Lower leg skin (tissue), 4 donors: ENCODE results near the gene WDFY2. TPM values are rescaled to one million over a fixed set of nuclear protein-coding genes. Genes with fewer than 3 reads are reported as not detected.
A peak's percentile ranks its signal among the peaks of the same experiment; 100 is the strongest.

ENCODE experiments used
- DNase-seq, 2 donors: peaks; one replicate each; pipeline ENCODE4 v3.0.0-alpha.2; 2019; ENCODE audit warnings: low spot score in 2 of 2
- H3K4me3 ChIP-seq: fragments of 200-600 bp; sonication (generic); 2 replicates; pipeline ENCODE4 v1.5.1; 2017; ENCODE audit warnings: mild to moderate bottlenecking, low read depth; ENCODE audit not compliant: poor library complexity, severe bottlenecking
- POLR2A ChIP-seq, 2 donors: fragments of 450-650 bp; IDR thresholded peaks; one replicate each; pipeline ENCODE4 v1.6.1; 2016 to 2017; ENCODE audit warnings: antibody characterized with exemption in 2 of 2, mild to moderate bottlenecking in 1 of 2, moderate library complexity in 1 of 2
- WGBS, 2 donors: methylation state at CpG; one replicate each; pipeline ENCODE4 v1.1.5; 2018; 5-methylcytosine and 5-hydroxymethylcytosine counted together
- intact Hi-C: fragments of 100-400 bp; cut with DNase I; formaldehyde crosslinking; loops from one replicate; pipeline ENCODE4 v1.15.0; 2023; ENCODE audit warnings: low total_unique reads
- total RNA-seq, 4 donors: library from RNA; depleted of rRNA; stranded (reverse); fragments of >200 nt; gene quantifications; one replicate each; pipeline ENCODE4 v1.1.0, GENCODE V29; 2016
- TF ChIP-seq, protein P1 (sequence below), 3 donors: fragments of 450-650 bp; IDR thresholded peaks; one replicate each; pipeline ENCODE4 v1.5.1; 2016; ENCODE audit warnings: antibody characterized with exemption in 3 of 3, mild to moderate bottlenecking in 3 of 3, moderate library complexity in 2 of 3

WDFY2 gene
- total RNA-seq, 4 donors from 2014 or later: 20.1 to 40.3 (median 22.4) TPM

DNA sequence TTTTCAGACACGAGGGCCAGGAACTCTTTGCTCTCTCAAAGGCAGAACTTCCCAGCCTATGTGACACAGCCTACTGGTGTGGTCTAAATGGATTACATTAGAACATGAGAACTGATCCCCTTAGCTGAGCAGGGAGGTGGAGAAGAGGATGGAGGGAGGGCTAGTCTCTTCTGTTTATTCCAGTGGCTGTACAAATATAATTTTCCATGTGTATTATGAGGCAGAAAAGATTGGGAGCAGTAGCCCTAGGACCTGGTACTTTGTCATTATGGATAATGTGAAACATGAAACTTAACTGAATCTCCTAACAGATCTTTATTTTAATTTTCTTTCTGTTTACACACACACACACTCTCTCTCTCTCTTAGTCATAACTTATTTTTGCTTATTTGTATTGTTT lies 82.1 kb downstream of the WDFY2 start:
- WGBS, 2 donors: 62 to 70% methylated on average over 1 of the region's 1 CpG
- intact Hi-C loops: no loop called here
- DNase-seq: no peak
- no peak overlapping the region for H3K4me3 ChIP-seq
- no peak for TF ChIP-seq POLR2A (IDR thresholded peaks at IDR 0.05)
- TF ChIP-seq, protein P1, sequence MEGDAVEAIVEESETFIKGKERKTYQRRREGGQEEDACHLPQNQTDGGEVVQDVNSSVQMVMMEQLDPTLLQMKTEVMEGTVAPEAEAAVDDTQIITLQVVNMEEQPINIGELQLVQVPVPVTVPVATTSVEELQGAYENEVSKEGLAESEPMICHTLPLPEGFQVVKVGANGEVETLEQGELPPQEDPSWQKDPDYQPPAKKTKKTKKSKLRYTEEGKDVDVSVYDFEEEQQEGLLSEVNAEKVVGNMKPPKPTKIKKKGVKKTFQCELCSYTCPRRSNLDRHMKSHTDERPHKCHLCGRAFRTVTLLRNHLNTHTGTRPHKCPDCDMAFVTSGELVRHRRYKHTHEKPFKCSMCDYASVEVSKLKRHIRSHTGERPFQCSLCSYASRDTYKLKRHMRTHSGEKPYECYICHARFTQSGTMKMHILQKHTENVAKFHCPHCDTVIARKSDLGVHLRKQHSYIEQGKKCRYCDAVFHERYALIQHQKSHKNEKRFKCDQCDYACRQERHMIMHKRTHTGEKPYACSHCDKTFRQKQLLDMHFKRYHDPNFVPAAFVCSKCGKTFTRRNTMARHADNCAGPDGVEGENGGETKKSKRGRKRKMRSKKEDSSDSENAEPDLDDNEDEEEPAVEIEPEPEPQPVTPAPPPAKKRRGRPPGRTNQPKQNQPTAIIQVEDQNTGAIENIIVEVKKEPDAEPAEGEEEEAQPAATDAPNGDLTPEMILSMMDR (IDR thresholded peaks at IDR 0.05): no peak

DNA sequence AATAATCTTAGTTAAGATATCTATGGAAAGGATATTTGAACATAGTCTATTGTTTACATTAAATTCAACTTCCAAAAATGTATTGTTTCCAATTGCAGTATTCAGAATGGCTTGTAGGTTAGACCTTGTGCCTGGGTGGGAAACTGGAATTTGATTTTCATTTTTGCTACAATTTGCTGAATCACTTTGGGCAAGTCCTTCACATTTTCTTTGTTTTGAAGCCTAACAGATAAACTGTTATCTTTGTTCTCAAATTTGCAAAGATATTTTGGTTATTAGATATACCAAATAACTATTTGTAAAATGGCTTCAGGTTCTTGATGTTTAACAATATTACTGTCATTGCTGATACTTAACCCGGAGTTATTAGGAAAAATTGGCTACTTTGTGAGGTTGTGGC lies 82.6 kb downstream of the WDFY2 start:
- WGBS, 2 donors: 73 to 84% methylated on average over 1 of the region's 1 CpG
- no peak for DNase-seq
- intact Hi-C loops: no loop called here
- H3K4me3 ChIP-seq: no peak overlapping the region
- TF ChIP-seq, protein P1 (IDR thresholded peaks at IDR 0.05): no peak
- TF ChIP-seq POLR2A (IDR thresholded peaks at IDR 0.05): no peak

DNA sequence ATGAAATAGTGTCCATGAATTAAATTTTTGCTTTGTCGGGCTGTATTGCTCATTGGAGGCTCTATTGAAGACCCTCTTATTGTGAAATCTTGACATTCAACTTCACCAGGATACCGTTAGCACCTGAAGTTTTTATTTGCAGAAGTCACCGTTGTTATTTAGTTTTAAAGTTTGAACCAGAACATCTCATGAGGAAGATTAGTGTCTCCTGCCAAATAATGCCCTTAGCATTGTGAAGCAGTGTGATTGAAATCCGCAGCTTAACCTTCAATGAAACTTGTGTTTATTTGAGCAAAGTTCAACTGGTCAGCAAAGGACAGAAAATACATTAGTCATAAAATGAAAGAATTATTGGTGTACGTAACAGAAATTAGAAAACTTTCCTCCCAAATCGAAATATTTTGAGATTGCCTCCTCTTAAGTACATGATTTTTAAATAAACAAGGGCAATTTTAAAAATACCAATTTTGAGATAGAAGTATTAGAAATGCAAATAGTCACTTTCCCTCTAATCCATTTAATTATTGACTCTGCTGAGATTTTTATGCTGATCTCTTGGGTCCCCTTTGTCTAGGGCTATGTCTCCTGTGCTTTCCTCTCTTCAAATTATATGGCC lies 84.4 kb downstream of the WDFY2 start:
- no peak for DNase-seq
- TF ChIP-seq, protein P1 (IDR thresholded peaks at IDR 0.05): no peak
- no peak for TF ChIP-seq POLR2A (IDR thresholded peaks at IDR 0.05)
- WGBS, 2 donors: 91% methylated on average over 6 of the region's 6 CpGs
- intact Hi-C loops: no loop called here
- H3K4me3 ChIP-seq: no peak overlapping the region

DNA sequence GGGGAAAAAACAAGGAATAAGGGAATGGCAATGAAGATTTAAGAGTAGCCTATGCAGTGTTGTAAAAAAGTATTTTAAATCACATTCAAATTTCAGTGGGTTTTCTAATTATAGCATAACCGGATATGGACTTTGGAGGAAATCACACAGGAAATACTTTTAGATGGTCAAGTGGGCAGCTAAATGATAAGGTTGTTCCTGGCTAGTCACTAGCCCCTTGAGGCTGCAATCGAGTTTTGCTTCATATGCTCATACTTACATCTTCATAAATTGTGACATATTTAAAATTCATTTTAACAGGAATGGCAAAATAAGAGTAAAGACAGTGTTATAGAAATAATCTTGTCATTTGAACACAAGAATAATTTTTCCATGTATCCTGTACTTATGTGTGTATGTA lies 88.9 kb downstream of the WDFY2 start:
- no peak overlapping the region for H3K4me3 ChIP-seq
- TF ChIP-seq, protein P1 (IDR thresholded peaks at IDR 0.05): no peak
- no peak for TF ChIP-seq POLR2A (IDR thresholded peaks at IDR 0.05)
- intact Hi-C loops: no loop called here
- 62 to 83% methylated on average over 2 of the region's 2 CpGs for WGBS, 2 donors
- no peak for DNase-seq

DNA sequence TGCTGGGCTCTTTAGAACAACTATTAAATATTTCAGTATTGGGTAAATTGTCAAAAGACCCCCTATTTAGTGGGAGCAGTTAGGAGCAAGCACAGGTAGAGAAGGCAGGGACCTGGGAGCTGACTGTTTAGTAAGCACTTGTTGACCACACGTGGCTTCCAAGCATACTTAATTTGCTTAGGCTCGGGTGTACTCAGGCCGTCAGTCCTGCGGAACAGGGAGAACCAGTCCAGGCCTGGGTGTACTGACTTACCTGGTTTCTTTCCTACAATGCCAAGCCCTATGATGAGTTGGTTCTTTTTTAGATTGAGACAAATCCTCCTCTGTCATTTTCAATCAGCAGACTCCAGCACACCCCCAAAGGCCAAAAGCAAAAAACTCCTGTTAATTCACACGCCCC lies 90.0 kb downstream of the WDFY2 start:
- intact Hi-C loops: no loop called here
- TF ChIP-seq POLR2A (IDR thresholded peaks at IDR 0.05): no peak
- TF ChIP-seq, protein P1 (IDR thresholded peaks at IDR 0.05): no peak
- H3K4me3 ChIP-seq: no peak overlapping the region
- peak; percentile 73 to 92 for DNase-seq
- WGBS, 2 donors: 51 to 73% methylated on average over 5 of the region's 5 CpGs

DNA sequence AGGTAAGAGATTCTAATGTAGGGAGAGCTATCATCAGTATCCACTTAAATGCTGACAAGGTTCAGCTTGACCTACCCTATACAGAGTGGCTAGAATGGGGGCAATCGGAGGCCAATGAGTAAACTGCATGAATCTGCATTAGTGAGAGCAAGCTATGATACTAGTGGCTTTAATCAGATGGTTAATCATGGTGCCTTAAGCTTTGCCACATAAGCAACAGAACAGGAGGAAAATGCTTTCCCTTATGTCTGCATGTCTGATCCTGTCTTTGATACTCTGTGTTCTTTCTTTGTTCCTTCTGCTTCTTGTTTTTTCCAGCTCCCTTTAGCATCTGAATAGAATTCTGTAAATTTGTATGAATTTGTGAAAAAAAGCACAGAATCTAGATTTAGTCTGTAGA lies 91.1 kb downstream of the WDFY2 start:
- intact Hi-C loops: no loop called here
- WGBS, 2 donors: 45 to 60% methylated on average over 1 of the region's 1 CpG
- no peak for DNase-seq
- H3K4me3 ChIP-seq: no peak overlapping the region
- TF ChIP-seq, protein P1 (IDR thresholded peaks at IDR 0.05): no peak
- TF ChIP-seq POLR2A (IDR thresholded peaks at IDR 0.05): no peak
